ENCODE data around the gene ICA1. TPM values are rescaled to one million over a fixed set of nuclear protein-coding genes. Genes with fewer than 3 reads are reported as not detected.

ICA1 gene
- total and polyA plus RNA-seq, 5 donors, result 36.8 to 98.2 (median 70.3) TPM

GRCh38 chr7:8291397-8292141, 29.6 kb upstream of the ICA1 start:
- no peak for DNase-seq
- H3K27me3 ChIP-seq (ENCODE audit: control insufficient read depth, insufficient read depth), result no peaks in the 10 kb centered on the region
- no peak overlapping the region for H3K27ac ChIP-seq (ENCODE audit: low read length)
- WGBS, result 85% methylated on average over 3 of the region's 3 CpGs
- ATAC-seq, result no peak
- H3K9me3 ChIP-seq (ENCODE audit: control insufficient read depth, low read length), result no peaks in the 10 kb centered on the region
- intact Hi-C loops (cut with DNase I), result loop anchor here in 1 of 4 donors (10.0 kb wide), 1 partner anchor 67 kb away; no protein-coding TSS in a partner anchor
- H3K4me1 ChIP-seq (ENCODE audit: control insufficient read depth, insufficient read depth, low read length), result no peaks in the 10 kb centered on the region
- H3K4me3 ChIP-seq (ENCODE audit: low read length), result no peak overlapping the region

GRCh38 chr7:8290645-8291308, 28.8 kb upstream of the ICA1 start:
- no peaks in the 10 kb centered on the region for H3K9me3 ChIP-seq (ENCODE audit: control insufficient read depth, low read length)
- H3K4me3 ChIP-seq (ENCODE audit: low read length), result no peak overlapping the region
- ATAC-seq (peak in 1 of 2 donors; percentile 20), DNase-seq (no peak)
- H3K27ac ChIP-seq (ENCODE audit: low read length), result no peak overlapping the region
- intact Hi-C loops (cut with DNase I), result loop anchor here in 1 of 4 donors (10.0 kb wide), 1 partner anchor 66 kb away; no protein-coding TSS in a partner anchor
- H3K4me1 ChIP-seq (ENCODE audit: control insufficient read depth, insufficient read depth, low read length), result no peaks in the 10 kb centered on the region
- H3K27me3 ChIP-seq (ENCODE audit: control insufficient read depth, insufficient read depth), result no peaks in the 10 kb centered on the region
- WGBS, result 27% methylated on average over 3 of the region's 3 CpGs

- H3K4me3 ChIP-seq (ENCODE audit: low read length), result no peak overlapping the region
- no peaks in the 10 kb centered on the region for H3K27me3 ChIP-seq (ENCODE audit: control insufficient read depth, insufficient read depth)
- DNase-seq (no peak), ATAC-seq (no peak)
- WGBS, result 67% methylated on average over 2 of the region's 2 CpGs
- peak overlapping the region; percentile 80 for H3K27ac ChIP-seq (ENCODE audit: low read length)
- H3K9me3 ChIP-seq (ENCODE audit: control insufficient read depth, low read length), result no peaks in the 10 kb centered on the region
- intact Hi-C loops (cut with DNase I), result loop anchor here in 1 of 4 donors (10.0 kb wide), 1 partner anchor 321 kb away; the partner anchor contains the start of gene GLCCI1
- no peaks in the 10 kb centered on the region for H3K4me1 ChIP-seq (ENCODE audit: control insufficient read depth, insufficient read depth, low read length)
Observed at GRCh38 chr7:8286118-8286517, 24.2 kb upstream of the ICA1 start.

- H3K4me1 ChIP-seq (ENCODE audit: control insufficient read depth, insufficient read depth, low read length), result no peaks in the 10 kb centered on the region
- no peaks in the 10 kb centered on the region for H3K9me3 ChIP-seq (ENCODE audit: control insufficient read depth, low read length)
- H3K27ac ChIP-seq (ENCODE audit: low read length), result peak overlapping the region; percentile 85
- DNase-seq (no peak), ATAC-seq (no peak)
- intact Hi-C loops (cut with DNase I), result loop anchor here in 1 of 4 donors (10.0 kb wide), 1 partner anchor 320 kb away; the partner anchor contains the start of gene GLCCI1
- no peak overlapping the region for H3K4me3 ChIP-seq (ENCODE audit: low read length)
- H3K27me3 ChIP-seq (ENCODE audit: control insufficient read depth, insufficient read depth), result no peaks in the 10 kb centered on the region
Observed at GRCh38 chr7:8285155-8285554, 23.2 kb upstream of the ICA1 start.

- intact Hi-C loops (cut with DNase I), result loop anchor here in 1 of 4 donors (10.0 kb wide), 1 partner anchor 320 kb away; the partner anchor contains the start of gene GLCCI1
- H3K27me3 ChIP-seq (ENCODE audit: control insufficient read depth, insufficient read depth), result no peaks in the 10 kb centered on the region
- ATAC-seq (no peak), DNase-seq (peak in 1 of 3 donors; percentile 24)
- peak overlapping the region; percentile 77 for H3K27ac ChIP-seq (ENCODE audit: low read length)
- no peaks in the 10 kb centered on the region for H3K4me1 ChIP-seq (ENCODE audit: control insufficient read depth, insufficient read depth, low read length)
- 20% methylated on average over 1 of the region's 1 CpG for WGBS
- H3K4me3 ChIP-seq (ENCODE audit: low read length), result no peak overlapping the region
- H3K9me3 ChIP-seq (ENCODE audit: control insufficient read depth, low read length), result no peaks in the 10 kb centered on the region
Observed at GRCh38 chr7:8284606-8285005, 22.6 kb upstream of the ICA1 start.

- Histone ChIP-seq H3K27me3 (ENCODE audit: control insufficient read depth, insufficient read depth) (no peaks in the 10 kb centered on the region), H3K4me3 (ENCODE audit: low read length) (no peak overlapping the region), H3K4me1 (ENCODE audit: control insufficient read depth, insufficient read depth, low read length) (no peaks in the 10 kb centered on the region), H3K27ac (ENCODE audit: low read length) (peak overlapping the region; percentile 93), H3K9me3 (ENCODE audit: control insufficient read depth, low read length) (no peaks in the 10 kb centered on the region)
- ATAC-seq (peak; percentile 80 to 88), DNase-seq (peak; percentile 27 to 46 (median 37))
- intact Hi-C loops (cut with DNase I), result loop anchor here in 1 of 4 donors (10.0 kb wide), 1 partner anchor 319 kb away; the partner anchor contains the start of gene GLCCI1
- 39% methylated on average over 2 of the region's 2 CpGs for WGBS
Observed at GRCh38 chr7:8283968-8284367, 22.0 kb upstream of the ICA1 start.

GRCh38 chr7:8282871-8283270, 20.9 kb upstream of the ICA1 start:
- H3K9me3 ChIP-seq (ENCODE audit: control insufficient read depth, low read length), result no peaks in the 10 kb centered on the region
- no peak for ATAC-seq
- no peaks in the 10 kb centered on the region for H3K27me3 ChIP-seq (ENCODE audit: control insufficient read depth, insufficient read depth)
- no peak overlapping the region for H3K4me3 ChIP-seq (ENCODE audit: low read length)
- no peaks in the 10 kb centered on the region for H3K4me1 ChIP-seq (ENCODE audit: control insufficient read depth, insufficient read depth, low read length)
- DNase-seq, result no peak
- H3K27ac ChIP-seq (ENCODE audit: low read length), result peak overlapping the region; percentile 56
- WGBS, result 77% methylated on average over 2 of the region's 2 CpGs
- intact Hi-C loops (cut with DNase I), result loop anchor here in 1 of 4 donors (10.0 kb wide), 1 partner anchor 318 kb away; the partner anchor contains the start of gene GLCCI1

- 71% methylated on average over 3 of the region's 3 CpGs for WGBS
- no peak overlapping the region for H3K4me3 ChIP-seq (ENCODE audit: low read length)
- H3K27ac ChIP-seq (ENCODE audit: low read length), result peak overlapping the region; percentile 36
- no peak for DNase-seq
- no peaks in the 10 kb centered on the region for H3K9me3 ChIP-seq (ENCODE audit: control insufficient read depth, low read length)
- intact Hi-C loops (cut with DNase I), result loop anchor here in 1 of 4 donors (10.0 kb wide), 1 partner anchor 317 kb away; the partner anchor contains the start of gene GLCCI1
- no peaks in the 10 kb centered on the region for H3K27me3 ChIP-seq (ENCODE audit: control insufficient read depth, insufficient read depth)
- no peaks in the 10 kb centered on the region for H3K4me1 ChIP-seq (ENCODE audit: control insufficient read depth, insufficient read depth, low read length)
- no peak for ATAC-seq
Observed at GRCh38 chr7:8282162-8282561, 20.2 kb upstream of the ICA1 start.

GRCh38 chr7:8278183-8278582, 16.2 kb upstream of the ICA1 start:
- ATAC-seq, result no peak
- Histone ChIP-seq H3K27me3 (ENCODE audit: control insufficient read depth, insufficient read depth) (no peaks in the 10 kb centered on the region), H3K4me3 (ENCODE audit: low read length) (no peak overlapping the region), H3K4me1 (ENCODE audit: control insufficient read depth, insufficient read depth, low read length) (no peaks in the 10 kb centered on the region), H3K27ac (ENCODE audit: low read length) (no peak overlapping the region), H3K9me3 (ENCODE audit: control insufficient read depth, low read length) (no peaks in the 10 kb centered on the region)
- 66% methylated on average over 2 of the region's 2 CpGs for WGBS
- no peak for DNase-seq
- intact Hi-C loops (cut with DNase I), result no loop called here

- no peak for ATAC-seq
- Histone ChIP-seq H3K27ac (ENCODE audit: low read length) (no peak overlapping the region), H3K4me3 (ENCODE audit: low read length) (no peak overlapping the region), H3K27me3 (ENCODE audit: control insufficient read depth, insufficient read depth) (no peaks in the 10 kb centered on the region), H3K9me3 (ENCODE audit: control insufficient read depth, low read length) (no peaks in the 10 kb centered on the region), H3K4me1 (ENCODE audit: control insufficient read depth, insufficient read depth, low read length) (no peaks in the 10 kb centered on the region)
- intact Hi-C loops (cut with DNase I), result no loop called here
- DNase-seq, result no peak
- WGBS, result 68% methylated on average over 3 of the region's 3 CpGs
Observed at GRCh38 chr7:8277394-8277982, 15.5 kb upstream of the ICA1 start.

GRCh38 chr7:8274589-8274988, 12.6 kb upstream of the ICA1 start:
- no peak for ATAC-seq

More at GRCh38 chr7:8274589-8274988, 12.6 kb upstream of the ICA1 start:
- Histone ChIP-seq H3K4me1 (ENCODE audit: control insufficient read depth, insufficient read depth, low read length) (no peaks in the 10 kb centered on the region), H3K9me3 (ENCODE audit: control insufficient read depth, low read length) (no peaks in the 10 kb centered on the region), H3K27ac (ENCODE audit: low read length) (no peak overlapping the region), H3K4me3 (ENCODE audit: low read length) (no peak overlapping the region), H3K27me3 (ENCODE audit: control insufficient read depth, insufficient read depth) (no peaks in the 10 kb centered on the region)
- DNase-seq, result no peak
- 68% methylated on average over 2 of the region's 2 CpGs for WGBS
- intact Hi-C loops (cut with DNase I), result no loop called here

Data from right cardiac atrium (tissue), 5 donors.